Subcutaneous abdominal adipose tissue (tissue), 5 donors: Measurements from ENCODE around the gene ADGRE3.
"Not testable (repeated sequence)": the region's sequence is repeated elsewhere in the genome, so short reads cannot be mapped to it uniquely, and the experiment has no call there.

Experiments
- H3K27ac ChIP-seq: one replicate; pipeline ENCODE4 v1.7.0; 2013; ENCODE audit warnings: low read depth, mild to moderate bottlenecking, inconsistent platforms, low read length, moderate library complexity
- H3K27me3 ChIP-seq, 5 donors: one replicate each; pipeline ENCODE4 v1.7.0; 2013; ENCODE audit warnings: low read length in 5 of 5, inconsistent platforms in 1 of 5; ENCODE audit not compliant: control insufficient read depth in 5 of 5, insufficient read depth in 4 of 5
- H3K36me3 ChIP-seq, 5 donors: one replicate each; pipeline ENCODE4 v1.7.0; 2013; ENCODE audit warnings: low read length in 5 of 5; ENCODE audit not compliant: control insufficient read depth in 5 of 5, insufficient read depth in 5 of 5
- H3K4me1 ChIP-seq, 5 donors: one replicate each; pipeline ENCODE4 v1.7.0; 2013; ENCODE audit warnings: low read length in 5 of 5, mild to moderate bottlenecking in 3 of 5, moderate library complexity in 1 of 5; ENCODE audit not compliant: control insufficient read depth in 5 of 5, insufficient read depth in 5 of 5
- H3K4me3 ChIP-seq, 5 donors: one replicate each; pipeline ENCODE4 v1.7.0; 2013; ENCODE audit warnings: low read length in 5 of 5, low read depth in 1 of 5
- H3K9ac ChIP-seq, 5 donors: one replicate each; pipeline ENCODE4 v1.7.0; 2013; ENCODE audit warnings: low read length in 5 of 5, mild to moderate bottlenecking in 4 of 5, moderate library complexity in 3 of 5
- H3K9me3 ChIP-seq, 5 donors: one replicate each; pipeline ENCODE4 v1.7.0; 2013; ENCODE audit warnings: low read length in 5 of 5; ENCODE audit not compliant: control insufficient read depth in 5 of 5
- donor health status: healthy.
- donor health status: healthy.
- donor health status: healthy.
- donor health status: healthy.
- donor health status: healthy.

The ADGRE3 gene

DNA sequence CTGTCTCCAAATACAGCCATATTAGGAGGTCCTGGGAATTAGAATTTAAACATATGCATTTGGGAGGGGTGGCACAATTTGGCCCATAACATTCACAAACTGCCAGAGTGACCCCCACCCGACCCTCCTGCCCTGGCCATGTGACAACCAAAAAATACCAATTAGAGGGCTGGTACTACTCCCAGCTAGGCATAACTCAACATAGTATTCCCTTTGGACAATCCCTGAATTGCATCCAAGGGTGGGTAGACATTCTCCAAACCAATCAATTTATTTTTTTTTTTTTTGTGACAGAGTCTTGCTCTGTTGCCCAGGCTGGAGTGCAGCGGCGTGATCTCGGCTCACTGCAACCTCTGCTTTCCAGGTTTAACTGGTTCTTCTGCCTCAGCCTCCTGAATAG lies 62.0 kb downstream of the ADGRE3 start:
- Histone ChIP-seq H3K9me3 (peaks cover 0 to 2% (median 0%) of the 10 kb centered on the region in 5 donors), H3K27ac (no peak overlapping the region), H3K36me3 (no peaks in the 10 kb centered on the region), H3K27me3 (peaks cover 0 to 3% (median 0%) of the 10 kb centered on the region in 5 donors), H3K4me1 (no peaks in the 10 kb centered on the region), H3K4me3 (no peak overlapping the region), H3K9ac (no peak overlapping the region)

DNA sequence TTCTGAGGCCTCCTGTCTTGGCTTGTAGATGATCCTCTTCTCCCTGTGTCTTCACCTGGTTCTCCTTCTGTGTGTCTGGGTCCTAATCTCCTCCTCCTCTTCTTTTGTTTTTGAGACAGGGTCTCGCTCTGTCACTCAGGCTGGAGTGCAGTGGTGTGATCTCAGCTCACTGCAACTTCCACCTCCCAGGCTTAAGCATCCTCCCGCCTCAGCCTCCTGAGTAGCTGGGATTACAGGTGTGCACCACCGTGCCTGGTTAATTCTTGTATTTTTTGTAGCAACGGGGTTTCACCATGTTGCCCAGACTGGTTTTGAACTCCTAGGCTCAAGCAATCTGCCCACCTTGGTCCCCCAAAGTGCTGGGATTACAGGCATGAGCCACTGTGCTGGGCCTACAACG lies 62.4 kb downstream of the ADGRE3 start:
- H3K9ac ChIP-seq, H3K27me3 ChIP-seq, H3K27ac ChIP-seq, H3K4me3 ChIP-seq, H3K4me1 ChIP-seq, H3K9me3 ChIP-seq, H3K36me3 ChIP-seq: not testable (repeated sequence)

- Histone ChIP-seq H3K9ac (no peak overlapping the region), H3K36me3 (no peaks in the 10 kb centered on the region), H3K4me1 (no peaks in the 10 kb centered on the region), H3K9me3 (peaks cover 0 to 2% (median 0%) of the 10 kb centered on the region in 5 donors), H3K27ac (no peak overlapping the region), H3K27me3 (peaks cover 0 to 2% (median 0%) of the 10 kb centered on the region in 5 donors), H3K4me3 (no peak overlapping the region)
Observed at GRCh38 chr19:14611051-14611450, 63.6 kb downstream of the ADGRE3 start.

- H3K27ac ChIP-seq: no peak overlapping the region
Observed at GRCh38 chr19:14606627-14607026, 68.0 kb downstream of the ADGRE3 start.

DNA sequence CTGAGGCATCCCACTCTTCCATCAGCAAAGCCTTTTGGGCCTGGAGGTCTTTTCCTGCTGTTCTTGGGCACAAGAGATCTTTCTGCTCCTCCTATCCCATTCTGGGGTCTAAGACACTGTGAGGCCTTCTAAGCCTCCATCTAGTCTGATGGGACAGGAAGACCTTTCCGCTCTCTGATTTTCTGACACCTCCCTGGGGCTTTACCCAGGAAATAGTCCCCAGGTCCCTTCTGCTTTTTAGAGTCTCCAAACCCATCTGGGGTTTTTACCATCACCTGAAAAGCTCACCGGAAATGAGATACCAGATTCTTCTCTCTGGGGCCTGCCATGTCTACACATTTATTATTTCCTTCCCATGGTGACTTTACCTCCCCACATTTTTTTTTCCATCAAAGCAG lies 70.7 kb downstream of the ADGRE3 start:
- no peaks in the 10 kb centered on the region for H3K36me3 ChIP-seq
- H3K9me3 ChIP-seq: peaks cover 0 to 6% (median 3%) of the 10 kb centered on the region in 5 donors
- no peaks in the 10 kb centered on the region for H3K4me1 ChIP-seq
- H3K4me3 ChIP-seq: no peak overlapping the region
- H3K9ac ChIP-seq: no peak overlapping the region
- no peak overlapping the region for H3K27ac ChIP-seq
- peaks cover 0 to 3% (median 0%) of the 10 kb centered on the region in 5 donors for H3K27me3 ChIP-seq

More at GRCh38 chr19:14606627-14607026, 68.0 kb downstream of the ADGRE3 start:
- Histone ChIP-seq H3K27me3 (no peaks in the 10 kb centered on the region), H3K9me3 (peaks cover 0 to 6% (median 3%) of the 10 kb centered on the region in 5 donors), H3K36me3 (no peaks in the 10 kb centered on the region), H3K4me1 (no peaks in the 10 kb centered on the region), H3K9ac (no peak overlapping the region), H3K4me3 (no peak overlapping the region)

- H3K4me3 ChIP-seq: no peak overlapping the region
- H3K36me3 ChIP-seq: no peaks in the 10 kb centered on the region
- H3K4me1 ChIP-seq: no peaks in the 10 kb centered on the region
Observed at GRCh38 chr19:14599548-14600147, 75.0 kb downstream of the ADGRE3 start.

GRCh38 chr19:14595558-14595957 lies 79.1 kb downstream of the ADGRE3 start:
- no peak overlapping the region for H3K4me3 ChIP-seq
- no peaks in the 10 kb centered on the region for H3K36me3 ChIP-seq
- no peak overlapping the region for H3K9ac ChIP-seq
- H3K4me1 ChIP-seq: no peaks in the 10 kb centered on the region
- H3K27me3 ChIP-seq: peaks cover 0 to 13% (median 0%) of the 10 kb centered on the region in 5 donors
- H3K27ac ChIP-seq: no peak overlapping the region
- peaks cover 0 to 4% (median 0%) of the 10 kb centered on the region in 5 donors for H3K9me3 ChIP-seq

More at GRCh38 chr19:14599548-14600147, 75.0 kb downstream of the ADGRE3 start:
- H3K27me3 ChIP-seq: peaks cover 0 to 9% (median 0%) of the 10 kb centered on the region in 5 donors
- no peak overlapping the region for H3K27ac ChIP-seq
- peaks cover 0 to 6% (median 4%) of the 10 kb centered on the region in 5 donors for H3K9me3 ChIP-seq
- no peak overlapping the region for H3K9ac ChIP-seq

GRCh38 chr19:14589433-14589832 lies 85.2 kb downstream of the ADGRE3 start:
- H3K4me3 ChIP-seq, H3K27ac ChIP-seq, H3K27me3 ChIP-seq, H3K4me1 ChIP-seq, H3K36me3 ChIP-seq, H3K9ac ChIP-seq, H3K9me3 ChIP-seq: not testable (repeated sequence)

GRCh38 chr19:14585187-14585586 lies 89.5 kb downstream of the ADGRE3 start:
- H3K4me1 ChIP-seq, H3K4me3 ChIP-seq, H3K9ac ChIP-seq, H3K27me3 ChIP-seq, H3K36me3 ChIP-seq, H3K9me3 ChIP-seq, H3K27ac ChIP-seq: not testable (repeated sequence)

DNA sequence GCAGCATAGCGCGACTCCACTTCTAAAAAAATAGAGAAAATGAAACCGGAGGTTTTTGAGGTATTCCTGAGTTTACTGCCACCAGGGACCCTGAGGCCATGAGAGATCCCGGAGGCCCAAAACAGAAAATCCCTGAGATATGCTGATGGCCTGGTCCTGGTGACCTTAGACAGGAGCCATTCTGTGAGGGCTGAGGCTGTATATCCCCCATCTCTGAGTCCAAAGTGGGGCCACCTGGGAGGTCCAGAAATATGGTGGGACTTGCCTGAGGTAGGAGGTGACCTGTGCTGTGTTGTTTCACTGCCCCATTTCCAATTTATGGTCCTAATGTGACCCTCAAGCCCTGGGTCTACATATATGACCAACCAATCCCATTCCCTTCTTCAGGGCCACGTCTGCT lies 90.3 kb downstream of the ADGRE3 start:
- not testable (repeated sequence) for H3K9ac ChIP-seq, H3K4me1 ChIP-seq, H3K36me3 ChIP-seq, H3K27ac ChIP-seq, H3K9me3 ChIP-seq, H3K27me3 ChIP-seq, H3K4me3 ChIP-seq
